HG03060 (cell line): ENCODE measurements around the gene USP1.

Source experiments
- ATAC-seq: cut with Tn5 transposase; IDR thresholded peaks from one replicate; pipeline ENCODE4 v1.9.1; 2021; ENCODE audit warnings: low read depth, moderate number of reproducible peaks; ENCODE audit not compliant: unreplicated experiment

Gene USP1

DNA sequence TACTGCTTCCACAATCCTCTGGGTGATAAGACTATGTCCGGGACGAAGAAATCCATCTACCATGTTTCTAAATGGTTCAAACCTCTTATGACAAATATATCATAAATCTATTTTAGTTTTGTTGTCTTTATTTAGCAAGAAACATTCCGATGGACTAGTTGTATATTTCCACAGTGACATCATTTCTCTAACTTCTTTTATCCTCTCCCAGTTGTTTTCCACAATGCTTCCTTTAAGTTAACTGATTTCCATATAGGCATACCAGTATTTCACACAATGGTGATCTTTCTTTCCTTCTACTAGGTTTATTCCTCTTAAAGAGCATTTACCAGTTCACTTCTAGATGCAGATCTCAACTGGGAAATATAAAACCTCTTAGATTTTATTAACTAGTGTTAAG is 44.8 kb downstream of the USP1 start:
- ATAC-seq: no peak

DNA sequence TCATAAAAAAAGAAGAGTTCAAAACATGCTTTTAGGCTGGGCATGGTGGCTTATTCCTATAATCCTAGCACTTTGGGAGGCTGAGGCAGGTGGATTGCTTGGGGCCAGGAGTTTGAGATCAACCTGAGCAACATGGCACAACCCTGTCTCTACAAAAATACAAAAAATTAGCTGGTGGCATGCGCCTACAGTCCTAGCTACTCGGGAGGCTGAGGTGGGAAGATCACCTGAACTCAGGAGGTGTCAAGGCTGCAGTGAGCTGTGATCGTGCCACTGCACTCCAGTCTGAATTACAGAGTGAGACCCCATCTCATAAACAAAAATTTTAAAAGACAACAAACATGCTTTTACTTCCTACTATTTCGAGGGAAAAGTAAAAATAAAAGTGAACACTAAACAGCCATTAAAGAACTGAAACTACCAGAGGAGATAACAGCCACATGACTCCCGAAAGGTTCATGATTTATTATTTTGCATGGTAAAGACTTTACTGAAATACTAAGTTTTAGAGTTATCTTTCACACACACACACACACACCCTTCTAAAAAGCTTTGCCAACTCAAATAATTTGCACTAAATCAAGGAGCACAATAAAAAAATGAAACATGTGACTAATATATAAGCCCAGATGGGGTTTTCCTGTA is 48.1 kb downstream of the USP1 start:
- ATAC-seq: no peak

DNA sequence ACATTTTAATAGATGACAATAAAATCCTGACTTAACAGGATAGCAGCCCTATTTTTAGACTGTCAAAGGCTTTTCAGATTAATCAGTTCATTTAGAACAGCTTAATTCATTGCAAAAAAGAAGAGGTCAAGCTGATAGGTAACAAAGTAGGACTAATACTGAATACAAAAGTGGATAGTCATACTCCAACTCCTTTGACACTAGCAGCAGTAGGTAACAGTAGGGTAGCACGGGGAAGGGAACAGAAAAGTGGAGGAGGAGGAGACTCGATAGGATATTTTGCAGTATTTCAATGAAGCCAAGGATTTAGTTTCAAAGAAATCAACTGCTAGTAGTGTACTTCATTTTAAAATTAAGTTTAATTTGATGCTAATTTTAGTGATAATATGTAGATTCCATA is 51.1 kb downstream of the USP1 start:
- ATAC-seq: no peak

DNA sequence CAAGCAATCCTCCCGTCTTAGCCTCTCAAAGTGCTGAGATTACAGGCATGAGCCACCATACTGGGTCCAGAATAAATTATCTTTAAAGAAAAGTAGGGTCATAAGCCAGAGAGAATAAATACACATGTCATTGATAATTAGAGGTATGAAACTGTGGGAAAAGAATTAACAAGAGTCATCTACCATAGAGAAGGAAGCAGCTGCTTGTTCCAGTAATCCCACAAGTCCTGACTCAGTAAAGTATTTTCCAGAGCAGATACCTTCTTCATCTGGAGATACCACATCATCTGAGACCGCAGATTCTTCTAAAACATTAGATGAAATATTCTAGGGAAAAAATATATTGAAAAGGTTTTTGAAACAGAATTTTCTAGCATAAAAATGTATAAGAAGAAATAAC is 55.7 kb downstream of the USP1 start:
- no peak for ATAC-seq

DNA sequence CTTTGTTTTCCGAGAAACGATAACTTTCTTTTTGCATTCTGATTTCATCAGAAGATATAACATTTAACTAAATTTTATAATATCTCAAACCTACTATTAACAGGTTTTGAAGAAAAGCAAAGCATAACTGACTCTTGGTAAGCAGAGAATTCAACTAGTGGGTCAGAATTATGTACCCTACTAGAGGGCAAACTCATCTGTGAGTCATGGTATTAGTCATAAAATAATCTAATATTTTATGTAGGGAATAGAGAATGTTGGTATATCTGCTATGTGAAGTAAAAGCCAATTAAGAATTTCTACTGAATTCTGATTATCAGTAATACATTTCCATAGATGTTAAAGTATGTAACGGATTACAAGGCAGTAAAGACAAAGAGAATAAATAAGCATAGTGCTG is 56.8 kb downstream of the USP1 start:
- no peak for ATAC-seq

DNA sequence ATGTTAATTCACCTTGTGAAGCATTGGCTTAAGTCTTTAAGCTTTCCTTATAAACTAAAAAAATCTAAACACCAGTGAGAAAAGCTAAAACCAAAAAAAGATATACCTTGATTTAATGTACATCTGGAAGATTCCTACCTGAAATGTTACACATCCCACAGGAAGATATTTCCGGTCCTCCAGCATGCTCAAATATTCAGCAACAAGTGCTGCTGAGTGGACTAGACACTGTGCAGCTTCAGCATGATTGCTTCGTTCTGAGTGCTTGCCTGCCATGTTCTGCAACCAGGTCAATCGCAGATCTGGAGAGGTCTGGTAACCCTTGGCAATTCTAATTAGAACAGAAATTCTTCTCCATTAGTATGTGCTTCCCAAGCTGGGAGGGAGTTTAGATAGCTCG is 57.3 kb downstream of the USP1 start:
- ATAC-seq: no peak

DNA sequence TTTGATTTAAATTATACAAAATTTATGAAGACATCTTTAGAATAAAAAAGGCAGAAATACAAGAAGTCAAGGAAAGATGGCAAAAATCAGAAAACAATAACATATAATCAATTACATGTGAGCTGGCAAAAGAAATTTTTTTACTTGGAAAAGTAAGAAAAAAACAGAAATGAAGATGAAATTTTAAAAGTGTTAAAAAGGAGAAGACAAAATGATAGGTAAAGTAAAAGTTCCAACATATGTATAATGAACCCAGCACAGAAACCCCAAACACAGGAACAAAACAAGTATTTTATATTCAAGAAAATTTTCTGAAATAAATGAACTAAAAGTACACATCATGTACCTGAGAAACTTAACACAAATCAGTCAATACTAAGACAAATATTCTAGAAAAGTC is 63.4 kb downstream of the USP1 start:
- ATAC-seq: no peak
